GM12873 (cell line): ENCODE data around the gene USP20.

Experiments used
- CTCF ChIP-seq: IDR thresholded peaks from 2 replicates; pipeline ENCODE4 v1.5.1; 2012; ENCODE audit warnings: low read depth, mild to moderate bottlenecking, moderate library complexity, low read length, control low read depth; ENCODE audit not compliant: insufficient read depth; ENCODE audit errors: missing control alignments

USP20 gene

GRCh38 chr9:129866394-129867135 lies 31.3 kb downstream of the USP20 start:
- no peak for TF ChIP-seq CTCF

- TF ChIP-seq CTCF: no peak
These were observed 32.1 kb downstream of the USP20 start for GRCh38 chr9:129867136-129868022.

GRCh38 chr9:129868023-129868871 lies 33.0 kb downstream of the USP20 start:
- no peak for TF ChIP-seq CTCF

- no peak for TF ChIP-seq CTCF
These were observed 33.7 kb downstream of the USP20 start for GRCh38 chr9:129868872-129869486.

GRCh38 chr9:129869585-129870501 lies 34.6 kb downstream of the USP20 start:
- TF ChIP-seq CTCF: no peak

GRCh38 chr9:129871046-129871445 lies 35.8 kb downstream of the USP20 start:
- TF ChIP-seq CTCF: no peak
